NB4 (cell line): ENCODE measurements around the gene SEMA3A.

Experiments
- DNase-seq: peaks from one replicate; pipeline ENCODE4 v3.0.0; 2010; ENCODE audit warnings: low read depth
- H3K4me3 ChIP-seq: one replicate; pipeline ENCODE4 v1.5.1; 2011; ENCODE audit warnings: mild to moderate bottlenecking, low read depth, low read length, moderate library complexity
- MYC ChIP-seq: IDR thresholded peaks from 2 replicates; pipeline ENCODE4 v1.6.1; 2011; ENCODE audit warnings: low read depth, low read length
- POLR2A ChIP-seq: IDR thresholded peaks from 2 replicates; pipeline ENCODE4 v1.6.1; 2011; ENCODE audit warnings: mild to moderate bottlenecking; ENCODE audit not compliant: insufficient read length; ENCODE audit errors: extremely low read depth
- TF ChIP-seq, protein P1 (sequence below): IDR thresholded peaks from one replicate; pipeline ENCODE4 v1.5.1; 2012; ENCODE audit warnings: low read depth, low read length
- TF ChIP-seq, protein P2 (sequence below): IDR thresholded peaks from 2 replicates; pipeline ENCODE4 v1.6.1; 2011; ENCODE audit warnings: low read depth, low read length

The SEMA3A gene

DNA sequence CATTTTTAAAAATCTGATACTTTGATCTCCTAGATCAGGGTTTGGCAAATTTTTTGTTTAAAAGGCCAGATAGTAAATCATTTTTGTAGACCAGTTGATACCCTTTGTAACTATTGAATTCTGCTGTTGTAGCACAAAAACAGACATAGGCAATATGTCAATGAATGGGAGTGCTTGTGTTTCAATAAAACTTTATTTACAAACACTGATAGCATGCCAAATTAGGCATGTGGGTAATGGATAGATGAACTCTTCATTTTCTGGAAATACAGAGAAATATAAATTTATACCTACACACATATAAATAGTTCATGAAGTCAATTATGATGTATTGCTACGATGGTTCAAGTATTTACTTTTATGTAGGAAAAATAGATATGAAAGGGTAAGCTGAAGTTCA lies 60.4 kb downstream of the SEMA3A start:
- TF ChIP-seq POLR2A (no peak), MYC (no peak)
- TF ChIP-seq, protein P1, sequence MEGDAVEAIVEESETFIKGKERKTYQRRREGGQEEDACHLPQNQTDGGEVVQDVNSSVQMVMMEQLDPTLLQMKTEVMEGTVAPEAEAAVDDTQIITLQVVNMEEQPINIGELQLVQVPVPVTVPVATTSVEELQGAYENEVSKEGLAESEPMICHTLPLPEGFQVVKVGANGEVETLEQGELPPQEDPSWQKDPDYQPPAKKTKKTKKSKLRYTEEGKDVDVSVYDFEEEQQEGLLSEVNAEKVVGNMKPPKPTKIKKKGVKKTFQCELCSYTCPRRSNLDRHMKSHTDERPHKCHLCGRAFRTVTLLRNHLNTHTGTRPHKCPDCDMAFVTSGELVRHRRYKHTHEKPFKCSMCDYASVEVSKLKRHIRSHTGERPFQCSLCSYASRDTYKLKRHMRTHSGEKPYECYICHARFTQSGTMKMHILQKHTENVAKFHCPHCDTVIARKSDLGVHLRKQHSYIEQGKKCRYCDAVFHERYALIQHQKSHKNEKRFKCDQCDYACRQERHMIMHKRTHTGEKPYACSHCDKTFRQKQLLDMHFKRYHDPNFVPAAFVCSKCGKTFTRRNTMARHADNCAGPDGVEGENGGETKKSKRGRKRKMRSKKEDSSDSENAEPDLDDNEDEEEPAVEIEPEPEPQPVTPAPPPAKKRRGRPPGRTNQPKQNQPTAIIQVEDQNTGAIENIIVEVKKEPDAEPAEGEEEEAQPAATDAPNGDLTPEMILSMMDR: no peak
- TF ChIP-seq, protein P2, sequence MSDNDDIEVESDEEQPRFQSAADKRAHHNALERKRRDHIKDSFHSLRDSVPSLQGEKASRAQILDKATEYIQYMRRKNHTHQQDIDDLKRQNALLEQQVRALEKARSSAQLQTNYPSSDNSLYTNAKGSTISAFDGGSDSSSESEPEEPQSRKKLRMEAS: no peak
- H3K4me3 ChIP-seq: no peak overlapping the region
- DNase-seq: no peak

DNA sequence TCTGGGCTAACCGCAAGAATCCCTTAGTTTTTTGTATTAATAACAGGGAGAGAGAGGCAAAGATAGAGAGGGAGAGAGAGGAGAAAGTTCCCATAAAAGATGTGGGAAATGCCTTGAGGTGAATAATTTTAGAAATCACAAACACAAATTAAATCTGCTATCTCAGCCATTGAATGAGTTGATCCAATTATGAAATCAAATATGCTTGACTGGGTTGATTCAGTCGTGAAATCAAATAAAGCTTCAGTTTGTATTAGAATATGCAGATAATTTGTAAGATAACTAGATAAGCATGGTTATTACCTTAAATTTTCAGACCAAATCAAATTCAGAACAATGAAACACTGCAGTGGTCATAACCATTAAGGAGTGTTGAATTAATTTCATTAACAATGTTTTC lies 68.9 kb downstream of the SEMA3A start:
- TF ChIP-seq, protein P2: no peak
- TF ChIP-seq MYC: no peak
- no peak overlapping the region for H3K4me3 ChIP-seq
- DNase-seq: no peak

DNA sequence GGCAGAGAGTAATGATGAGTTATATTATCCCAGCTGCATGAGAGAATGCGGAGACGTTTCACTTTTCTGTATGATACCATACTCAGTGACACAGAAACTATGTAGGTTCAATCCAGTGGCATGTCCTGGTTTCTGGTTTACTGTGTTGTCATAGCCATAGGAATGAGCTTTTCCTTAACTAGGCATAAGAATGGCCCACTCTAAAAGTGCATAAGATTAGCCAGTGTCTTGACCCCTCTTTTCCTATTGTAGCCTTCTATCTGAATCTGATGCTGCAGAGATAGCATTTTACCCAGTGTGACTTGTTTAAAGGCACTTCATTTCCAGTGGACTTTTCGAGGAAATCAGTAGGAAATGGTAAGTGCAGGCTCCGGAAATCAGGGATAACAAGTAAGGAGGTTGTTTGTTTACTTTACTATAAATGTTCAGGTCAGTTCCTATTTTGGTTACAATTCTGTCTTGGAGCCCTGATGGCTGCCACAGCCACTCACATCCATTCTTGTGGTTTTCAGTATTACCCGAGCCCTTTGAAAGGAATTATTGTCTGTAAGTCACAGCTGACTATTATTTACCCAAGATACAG lies 70.5 kb downstream of the SEMA3A start:
- no peak for DNase-seq
- TF ChIP-seq MYC: no peak
- TF ChIP-seq, protein P2: no peak
- TF ChIP-seq, protein P1: no peak
- no peak for TF ChIP-seq POLR2A
- no peak overlapping the region for H3K4me3 ChIP-seq

DNA sequence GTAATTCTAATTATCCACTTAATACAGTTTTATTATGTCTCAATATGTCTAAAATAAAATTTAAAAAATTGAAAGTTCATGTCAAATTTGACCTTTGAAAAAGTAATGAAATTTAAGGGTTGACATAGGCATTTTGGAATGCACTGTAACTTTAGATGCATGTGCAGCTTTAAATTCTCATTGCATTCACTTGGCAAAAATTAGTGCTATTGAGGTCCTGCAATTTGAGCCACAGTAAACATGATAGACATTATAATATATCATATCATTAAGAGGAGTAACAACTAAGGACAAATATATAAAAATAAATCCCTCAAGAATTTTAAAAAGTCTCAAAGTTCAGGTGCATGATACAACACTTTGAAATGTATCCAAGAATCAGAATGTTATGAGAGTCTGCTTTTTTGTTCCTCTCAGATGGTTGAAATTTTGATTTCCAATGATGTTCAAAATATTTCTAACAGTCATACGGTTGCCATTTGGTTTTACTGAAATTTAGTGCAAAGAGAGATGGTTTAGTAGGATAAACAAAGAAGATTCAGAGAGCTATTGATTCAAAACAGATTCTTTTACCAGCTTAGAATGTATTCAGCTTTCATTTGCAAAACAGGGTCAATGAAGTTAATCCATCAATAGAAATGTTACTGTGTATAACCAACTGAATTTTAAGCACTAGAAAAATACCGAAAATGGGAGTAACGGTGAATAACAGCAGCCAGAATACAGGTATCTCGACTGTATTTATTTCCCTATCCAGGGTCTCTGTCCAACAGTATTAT lies 71.8 kb downstream of the SEMA3A start:
- DNase-seq: no peak
- TF ChIP-seq, protein P2: no peak
- TF ChIP-seq MYC (no peak), POLR2A (no peak)
- TF ChIP-seq, protein P1: no peak
- H3K4me3 ChIP-seq: no peak overlapping the region

DNA sequence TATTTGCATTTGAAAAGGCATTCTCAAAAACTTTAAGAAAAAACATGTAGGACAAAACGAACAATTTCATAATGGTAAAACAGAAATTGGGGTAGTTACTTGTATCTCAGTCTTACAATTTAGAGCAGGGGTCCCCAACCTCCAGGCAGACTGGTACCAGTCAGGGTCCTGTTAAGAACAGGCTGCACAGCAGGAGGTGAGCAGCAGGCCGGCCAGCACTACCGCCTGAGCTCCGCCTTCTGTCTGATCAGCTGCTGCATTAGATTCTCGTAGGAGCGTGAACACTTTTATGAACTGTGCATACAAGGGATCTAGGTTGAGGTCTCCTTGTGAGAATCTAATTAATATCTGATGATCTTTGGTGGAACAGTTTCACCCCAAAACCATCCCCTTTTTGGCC lies 77.3 kb downstream of the SEMA3A start:
- TF ChIP-seq, protein P2: no peak
- TF ChIP-seq POLR2A: no peak
- no peak for TF ChIP-seq MYC
- TF ChIP-seq, protein P1: no peak
- DNase-seq: no peak
- H3K4me3 ChIP-seq: no peak overlapping the region
